Natural killer cell (primary cell): ENCODE results near the gene RBPJ. TPM values are rescaled to one million over a fixed set of nuclear protein-coding genes. Genes with fewer than 3 reads are reported as not detected.
A peak's percentile ranks its signal among the peaks of the same experiment; 100 is the strongest.

Experiments
- ATAC-seq, 3 donors: fragments of 150-1000 bp in 2 of 3; fragments of 200-7000 bp in 1 of 3; cut with Tn5 transposase; 1 replicate in 1 of 3; 2 replicates in 2 of 3; pipeline ENCODE4 v1.10.0; 2021; ENCODE audit warnings: mild to moderate bottlenecking in 2 of 3, moderate library complexity in 2 of 3
- DNase-seq, 2 donors: peaks; one replicate each; pipeline versions ENCODE4 v3.0.0 to v3.0.0-alpha.2; 2013 to 2021; ENCODE audit warnings: mixed read lengths in 1 of 2
- H3K27ac ChIP-seq: one replicate; pipeline ENCODE4 v1.5.1; 2013; ENCODE audit warnings: mild to moderate bottlenecking, low read length
- H3K27me3 ChIP-seq: one replicate; pipeline ENCODE4 v1.6.1; 2013; ENCODE audit warnings: low read length; ENCODE audit not compliant: control insufficient read depth, insufficient read depth
- H3K36me3 ChIP-seq: one replicate; pipeline ENCODE4 v1.6.1; 2013; ENCODE audit warnings: low read length; ENCODE audit not compliant: control insufficient read depth, insufficient read depth
- H3K4me1 ChIP-seq: one replicate; pipeline ENCODE4 v1.6.1; 2013; ENCODE audit warnings: low read length; ENCODE audit not compliant: control insufficient read depth, insufficient read depth
- H3K4me3 ChIP-seq: one replicate; pipeline ENCODE4 v1.5.1; 2013; ENCODE audit warnings: low read length
- H3K9me3 ChIP-seq: one replicate; pipeline ENCODE4 v1.6.1; 2013; ENCODE audit warnings: low read length; ENCODE audit not compliant: control insufficient read depth, insufficient read depth
- H3K27ac Mint-ChIP-seq, 2 donors: one replicate each; pipeline ENCODE4 v1.8.0; 2022; ENCODE audit warnings: mild to moderate bottlenecking in 2 of 2, mixed read lengths in 2 of 2, moderate library complexity in 1 of 2
- H3K27me3 Mint-ChIP-seq, 2 donors: one replicate each; pipeline ENCODE4 v1.8.0; 2022; ENCODE audit warnings: low read depth in 2 of 2, mixed read lengths in 2 of 2
- H3K36me3 Mint-ChIP-seq: one replicate; pipeline ENCODE4 v1.8.0; 2022; ENCODE audit warnings: mixed read lengths
- H3K4me1 Mint-ChIP-seq, 2 donors: one replicate each; pipeline ENCODE4 v1.8.0; 2022; ENCODE audit warnings: mixed read lengths in 2 of 2
- H3K4me3 Mint-ChIP-seq: one replicate; pipeline ENCODE4 v1.8.0; 2022; ENCODE audit warnings: mild to moderate bottlenecking, moderate library complexity, mixed read lengths
- H3K9me3 Mint-ChIP-seq, 2 donors: one replicate each; pipeline ENCODE4 v1.8.0; 2022; ENCODE audit warnings: mixed read lengths in 2 of 2
- WGBS: methylation state at CpG from one replicate; pipeline ENCODE4 v1.1.7; 2013; ENCODE audit warnings: missing lambda C conversion rate; ENCODE audit not compliant: insufficient coverage; 5-methylcytosine and 5-hydroxymethylcytosine counted together
- intact Hi-C: fragments of 100-400 bp; cut with micrococcal nuclease; formaldehyde crosslinking; loops from one replicate; pipeline ENCODE4 v1.14.2; 2022
- total RNA-seq, 4 donors: library from RNA; stranded (reverse); fragments of 120-200 nt in 1 of 4; gene quantifications; one replicate each; pipeline versions ENCODE4 v1.2.3 to v1.2.4, GENCODE V29; 2013 to 2022
- TF ChIP-seq, protein P1 (sequence below): fragments of 200-600 bp; IDR thresholded peaks from one replicate; pipeline ENCODE4 v1.8.0; 2022; ENCODE audit warnings: antibody characterized with exemption

Gene RBPJ
- total RNA-seq, 3 donors from 2014 or later (not counting 1 experiment from before 2014, with no cell fraction given) = 46.4 to 53.3 (median 48.8) TPM

DNA sequence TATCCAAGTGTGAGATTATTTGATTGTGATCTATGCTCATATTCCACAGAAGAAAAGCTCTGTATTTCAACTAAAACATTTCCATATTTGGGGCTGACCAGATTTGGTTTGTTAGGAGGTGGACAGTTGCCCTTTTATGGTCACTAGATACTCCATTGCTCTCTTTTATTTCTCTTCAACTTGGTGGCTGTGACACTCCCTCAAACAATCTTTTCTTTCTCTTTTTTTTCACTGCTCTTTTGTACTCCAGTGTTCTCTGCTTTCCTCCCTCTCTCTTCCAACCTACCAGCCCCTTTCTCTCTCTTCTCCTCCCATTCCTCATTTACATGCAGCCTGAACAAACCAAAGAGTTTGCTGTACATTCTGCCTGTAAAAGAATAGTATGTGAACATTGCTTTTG is 48.8 kb downstream of the RBPJ start:
- peaks cover 19 to 22% of the 10 kb centered on the region in 2 donors for H3K4me1 Mint-ChIP-seq
- Histone ChIP-seq H3K4me1 (peaks cover 8% of the 10 kb centered on the region), H3K9me3 (no peaks in the 10 kb centered on the region), H3K27me3 (peaks cover 2% of the 10 kb centered on the region), H3K27ac (no peak overlapping the region), H3K4me3 (no peak overlapping the region), H3K36me3 (no peaks in the 10 kb centered on the region)
- no peak overlapping the region for H3K27ac Mint-ChIP-seq
- no peaks in the 10 kb centered on the region for H3K36me3 Mint-ChIP-seq
- no peak overlapping the region for H3K4me3 Mint-ChIP-seq
- intact Hi-C loops = no loop called here
- TF ChIP-seq, protein P1, sequence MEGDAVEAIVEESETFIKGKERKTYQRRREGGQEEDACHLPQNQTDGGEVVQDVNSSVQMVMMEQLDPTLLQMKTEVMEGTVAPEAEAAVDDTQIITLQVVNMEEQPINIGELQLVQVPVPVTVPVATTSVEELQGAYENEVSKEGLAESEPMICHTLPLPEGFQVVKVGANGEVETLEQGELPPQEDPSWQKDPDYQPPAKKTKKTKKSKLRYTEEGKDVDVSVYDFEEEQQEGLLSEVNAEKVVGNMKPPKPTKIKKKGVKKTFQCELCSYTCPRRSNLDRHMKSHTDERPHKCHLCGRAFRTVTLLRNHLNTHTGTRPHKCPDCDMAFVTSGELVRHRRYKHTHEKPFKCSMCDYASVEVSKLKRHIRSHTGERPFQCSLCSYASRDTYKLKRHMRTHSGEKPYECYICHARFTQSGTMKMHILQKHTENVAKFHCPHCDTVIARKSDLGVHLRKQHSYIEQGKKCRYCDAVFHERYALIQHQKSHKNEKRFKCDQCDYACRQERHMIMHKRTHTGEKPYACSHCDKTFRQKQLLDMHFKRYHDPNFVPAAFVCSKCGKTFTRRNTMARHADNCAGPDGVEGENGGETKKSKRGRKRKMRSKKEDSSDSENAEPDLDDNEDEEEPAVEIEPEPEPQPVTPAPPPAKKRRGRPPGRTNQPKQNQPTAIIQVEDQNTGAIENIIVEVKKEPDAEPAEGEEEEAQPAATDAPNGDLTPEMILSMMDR = no peak
- no peaks in the 10 kb centered on the region for H3K9me3 Mint-ChIP-seq
- H3K27me3 Mint-ChIP-seq = peaks cover 24 to 29% of the 10 kb centered on the region in 2 donors
- DNase-seq (no peak), ATAC-seq (no peak)

DNA sequence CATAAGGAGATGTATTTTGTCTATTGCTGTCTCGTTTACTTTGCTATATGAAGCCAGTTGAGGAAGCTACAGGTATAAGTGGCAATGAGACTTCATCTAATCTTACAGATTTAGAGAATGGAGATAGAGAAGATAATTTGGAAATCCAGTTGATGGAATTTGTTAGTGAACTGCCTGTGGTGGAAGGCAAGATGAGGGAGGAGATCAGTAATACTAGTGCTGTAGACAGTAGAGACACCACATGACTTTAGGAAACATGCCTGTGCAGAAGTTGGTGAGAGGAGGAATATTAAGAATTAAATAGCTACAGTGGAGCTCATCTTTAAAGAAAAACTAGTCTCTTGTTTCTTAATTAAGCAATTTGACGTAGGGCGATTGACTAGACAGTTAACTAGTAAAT is 51.3 kb downstream of the RBPJ start:
- intact Hi-C loops = no loop called here
- peaks cover 10% of the 10 kb centered on the region for H3K36me3 Mint-ChIP-seq
- TF ChIP-seq, protein P1 = no peak
- Histone ChIP-seq H3K27ac (no peak overlapping the region), H3K27me3 (peaks cover 7% of the 10 kb centered on the region), H3K4me3 (no peak overlapping the region), H3K9me3 (no peaks in the 10 kb centered on the region), H3K36me3 (no peaks in the 10 kb centered on the region), H3K4me1 (peaks cover 8% of the 10 kb centered on the region)
- DNase-seq (no peak), ATAC-seq (no peak)
- H3K4me1 Mint-ChIP-seq = peaks cover 26 to 27% of the 10 kb centered on the region in 2 donors
- no peaks in the 10 kb centered on the region for H3K9me3 Mint-ChIP-seq
- H3K27ac Mint-ChIP-seq = no peak overlapping the region
- H3K4me3 Mint-ChIP-seq = no peak overlapping the region
- peaks cover 39 to 49% of the 10 kb centered on the region in 2 donors for H3K27me3 Mint-ChIP-seq
- 94% methylated on average over 3 of the region's 3 CpGs for WGBS

DNA sequence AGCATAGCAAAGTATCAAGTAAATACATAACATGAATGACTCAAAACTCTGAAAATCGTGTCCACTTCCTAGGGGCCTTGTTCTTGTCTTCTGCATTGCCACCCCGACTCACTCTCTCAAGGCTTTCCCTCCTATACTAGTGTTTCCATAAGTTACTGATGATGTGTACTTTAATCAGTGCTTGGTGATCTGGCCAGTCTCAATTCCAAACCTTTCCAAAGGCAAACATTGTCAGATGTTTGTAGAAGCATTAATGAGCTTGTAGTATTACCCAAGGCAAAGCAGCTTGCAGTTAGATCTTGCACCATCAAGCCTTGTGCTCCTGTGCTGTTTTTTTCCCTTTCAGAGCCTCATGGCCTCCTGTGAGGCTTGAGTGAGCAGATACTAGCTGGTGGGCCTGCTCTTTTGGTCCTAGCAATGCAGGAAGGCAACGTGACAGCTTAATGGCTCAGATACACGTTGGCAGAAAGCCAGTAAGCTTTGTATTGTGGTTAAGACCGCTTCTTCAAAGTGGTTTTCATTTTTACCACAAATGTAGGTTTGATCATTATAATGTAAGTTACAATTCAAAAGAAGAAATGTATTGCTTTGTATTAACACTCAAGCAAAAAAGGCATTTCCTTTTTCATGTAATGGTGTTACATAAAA is 51.8 kb downstream of the RBPJ start:
- DNase-seq (peak in 1 of 2 donors; percentile 85), ATAC-seq (peak; percentile 50 to 77 (median 64))
- Histone ChIP-seq H3K4me1 (peaks cover 8% of the 10 kb centered on the region), H3K27me3 (peaks cover 7% of the 10 kb centered on the region), H3K27ac (no peak overlapping the region), H3K9me3 (no peaks in the 10 kb centered on the region), H3K4me3 (no peak overlapping the region), H3K36me3 (no peaks in the 10 kb centered on the region)
- TF ChIP-seq, protein P1 = no peak
- H3K27me3 Mint-ChIP-seq = peaks cover 42 to 55% of the 10 kb centered on the region in 2 donors
- H3K27ac Mint-ChIP-seq = no peak overlapping the region
- peaks cover 13% of the 10 kb centered on the region for H3K36me3 Mint-ChIP-seq
- H3K4me1 Mint-ChIP-seq = peaks cover 27 to 29% of the 10 kb centered on the region in 2 donors
- WGBS = 50% methylated on average over 2 of the region's 5 CpGs
- intact Hi-C loops = no loop called here
- H3K4me3 Mint-ChIP-seq = peak overlapping the region; percentile 45
- no peaks in the 10 kb centered on the region for H3K9me3 Mint-ChIP-seq

DNA sequence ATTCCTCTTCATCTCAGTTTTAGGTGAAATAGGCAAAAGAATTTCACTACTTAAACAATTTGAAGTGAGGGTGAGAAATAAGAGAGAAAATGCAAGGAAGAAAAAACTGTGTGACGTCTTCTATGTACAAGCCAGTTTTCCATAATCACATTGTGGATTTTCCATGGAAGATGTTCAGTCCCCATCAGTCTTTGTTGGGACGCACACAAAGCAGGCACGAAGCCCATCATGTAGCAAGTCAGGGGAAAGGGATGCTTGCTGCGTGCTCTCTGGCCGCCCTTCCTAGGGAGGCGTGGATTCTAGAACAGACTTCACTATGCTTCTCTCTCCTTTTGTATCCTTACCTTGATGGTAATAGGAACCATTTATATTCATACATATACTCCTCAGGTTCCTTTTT is 54.7 kb downstream of the RBPJ start:
- Histone ChIP-seq H3K36me3 (no peaks in the 10 kb centered on the region), H3K4me3 (no peak overlapping the region), H3K4me1 (peaks cover 14% of the 10 kb centered on the region), H3K27ac (no peak overlapping the region), H3K9me3 (no peaks in the 10 kb centered on the region), H3K27me3 (peaks cover 8% of the 10 kb centered on the region)
- TF ChIP-seq, protein P1 = no peak
- Mint-ChIP-seq H3K9me3 (no peaks in the 10 kb centered on the region), H3K4me3 (no peak overlapping the region), H3K36me3 (peaks cover 13% of the 10 kb centered on the region), H3K4me1 (peaks cover 37 to 39% of the 10 kb centered on the region in 2 donors), H3K27me3 (peaks cover 40 to 52% of the 10 kb centered on the region in 2 donors), H3K27ac (no peak overlapping the region)
- WGBS = 100% methylated on average over 6 of the region's 6 CpGs
- ATAC-seq (no peak), DNase-seq (no peak)
- intact Hi-C loops = no loop called here
